IPS-NIHi7 (cell line): ENCODE results near the gene IQSEC1.
A peak's percentile ranks its signal among the peaks of the same experiment; 100 is the strongest.

Source experiments
- DNase-seq: peaks from one replicate; pipeline ENCODE4 v3.0.0; 2012; ENCODE audit warnings: mixed read lengths; ENCODE audit errors: extremely low spot score

Gene IQSEC1

DNA sequence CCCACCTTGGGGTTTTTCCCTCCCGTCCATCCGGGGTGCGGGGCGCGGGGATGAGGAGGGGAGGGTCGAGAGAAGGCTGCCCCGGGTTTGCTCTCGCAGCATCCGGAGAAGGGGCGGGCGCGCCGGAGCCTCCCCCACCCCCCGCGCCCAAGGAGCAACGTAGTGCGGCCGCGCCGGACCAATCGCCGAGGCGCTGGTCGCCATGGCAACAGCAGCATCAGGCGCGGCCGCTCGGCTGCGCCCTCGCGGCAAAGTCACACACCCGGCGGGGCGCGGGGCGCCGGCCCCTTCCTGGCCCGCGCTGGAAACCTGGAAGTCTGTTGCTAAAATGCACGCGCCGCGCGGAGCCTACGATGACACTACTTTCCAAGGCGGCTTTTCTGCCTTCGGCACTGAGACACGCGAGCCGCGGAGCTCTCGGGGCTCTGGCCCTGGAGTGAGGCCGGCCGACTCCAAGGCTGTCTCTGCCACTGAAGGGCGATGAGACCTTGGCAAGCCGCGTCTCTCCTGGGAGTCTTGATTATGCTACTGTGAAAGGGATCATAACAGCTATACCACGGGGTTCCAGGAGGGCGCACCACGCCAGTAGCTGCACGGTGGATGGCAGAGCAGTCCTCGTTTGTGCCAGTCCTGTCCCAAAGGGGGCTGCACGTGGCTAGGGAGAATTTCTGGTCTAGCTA lies at the start of gene IQSEC1:
Gene IQSEC1 (minus strand): TSS at position 104 of the 680 bp plus-strand sequence. CDS start 415 bp downstream, outside the sequence.
- peak; percentile 90 for DNase-seq

DNA sequence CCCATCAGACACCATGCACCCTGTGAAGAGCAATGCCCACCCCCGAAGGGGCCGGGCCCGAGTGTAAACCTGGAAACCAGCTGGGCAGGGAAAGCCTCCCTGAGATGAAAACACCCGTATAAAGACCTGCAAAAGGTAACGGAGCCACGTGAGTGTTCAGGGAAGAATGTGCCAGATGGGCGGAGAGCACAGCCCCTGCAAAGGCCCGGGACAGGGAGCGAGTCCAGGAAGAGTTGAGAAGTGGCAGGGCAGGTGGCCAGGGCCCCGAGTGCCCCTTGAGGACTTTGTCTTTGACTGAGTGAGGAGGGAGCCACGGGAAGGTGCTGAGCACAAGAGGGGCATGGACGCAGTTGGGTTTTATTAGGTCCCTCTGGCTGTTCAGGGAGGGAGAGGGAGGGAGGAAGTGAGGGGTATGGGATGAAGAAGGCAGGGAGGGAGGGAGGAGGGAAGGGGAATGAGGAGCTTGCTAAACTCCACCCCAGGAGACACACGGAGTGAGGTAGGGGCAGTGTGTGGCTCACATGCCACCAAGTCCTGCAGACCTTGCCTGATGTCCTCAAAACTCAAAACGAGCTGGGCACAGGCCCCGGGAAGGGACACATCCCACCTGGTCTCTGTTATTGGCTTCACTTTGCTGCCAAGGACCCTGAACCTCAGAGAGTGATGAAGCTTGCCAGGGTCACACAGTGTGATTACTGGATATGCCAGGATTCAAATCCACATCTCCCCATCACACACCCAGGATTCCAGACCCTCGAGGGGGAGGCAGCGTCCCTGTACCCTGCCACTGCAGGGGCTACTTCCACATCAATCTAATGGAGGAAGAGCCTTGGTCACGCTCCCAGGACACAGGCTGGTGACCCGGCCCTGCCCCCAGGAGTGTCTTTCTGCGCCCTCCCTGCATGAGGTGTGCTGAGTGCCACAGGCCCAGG lies 49.1 kb upstream of the IQSEC1 start:
- no peak for DNase-seq

DNA sequence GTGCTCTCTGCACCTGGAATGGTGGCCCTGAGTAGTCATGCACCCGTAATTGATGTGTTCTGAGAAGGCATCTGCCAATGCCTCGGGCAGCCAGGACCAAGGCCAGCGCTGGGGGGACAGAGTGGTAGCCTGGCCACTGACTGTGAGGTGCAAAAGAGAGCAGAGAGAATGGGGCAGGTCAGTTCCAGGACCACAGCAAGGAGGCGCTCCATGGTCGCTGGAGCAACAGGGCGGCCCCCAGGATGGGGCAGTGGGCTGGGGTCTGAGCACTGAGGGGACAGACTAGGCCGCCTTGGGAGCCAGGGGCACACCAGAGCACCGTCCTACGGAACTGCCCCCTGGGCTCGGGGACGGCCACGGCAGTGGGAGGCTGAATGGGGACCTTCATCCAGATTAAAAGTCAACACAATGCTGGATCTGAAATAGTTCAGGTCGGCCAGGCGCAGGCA lies 48.3 kb upstream of the IQSEC1 start:
- no peak for DNase-seq

DNA sequence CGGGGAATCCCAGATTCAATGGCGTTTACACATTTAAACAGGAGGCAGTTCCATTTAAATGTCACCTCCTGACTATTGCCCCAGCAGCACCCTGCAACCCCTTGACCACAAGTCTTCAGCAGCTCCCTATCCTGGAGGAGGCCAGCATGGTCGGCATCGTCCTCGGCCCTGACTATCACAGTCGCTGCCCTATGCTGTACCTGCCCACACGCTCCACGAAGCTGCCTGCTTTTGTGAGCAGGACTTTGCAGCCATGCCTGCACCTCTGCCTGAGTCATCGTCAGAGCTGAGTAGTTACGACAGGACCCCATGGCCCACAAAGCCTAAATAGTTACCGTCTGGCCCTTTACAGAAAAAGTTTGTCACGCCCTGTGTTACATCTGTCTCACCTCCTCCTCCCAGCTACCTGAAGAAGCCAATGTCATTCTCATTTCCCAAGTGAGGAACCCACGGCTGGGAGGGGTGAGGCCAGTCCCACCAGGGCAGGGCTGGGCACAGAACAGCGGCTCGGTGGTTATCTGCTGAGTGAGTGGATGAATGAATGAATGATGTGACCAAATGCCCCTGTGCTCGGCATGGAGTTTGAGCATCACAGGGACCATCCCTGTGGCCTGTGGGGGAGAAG lies 47.8 kb upstream of the IQSEC1 start:
- no peak for DNase-seq

DNA sequence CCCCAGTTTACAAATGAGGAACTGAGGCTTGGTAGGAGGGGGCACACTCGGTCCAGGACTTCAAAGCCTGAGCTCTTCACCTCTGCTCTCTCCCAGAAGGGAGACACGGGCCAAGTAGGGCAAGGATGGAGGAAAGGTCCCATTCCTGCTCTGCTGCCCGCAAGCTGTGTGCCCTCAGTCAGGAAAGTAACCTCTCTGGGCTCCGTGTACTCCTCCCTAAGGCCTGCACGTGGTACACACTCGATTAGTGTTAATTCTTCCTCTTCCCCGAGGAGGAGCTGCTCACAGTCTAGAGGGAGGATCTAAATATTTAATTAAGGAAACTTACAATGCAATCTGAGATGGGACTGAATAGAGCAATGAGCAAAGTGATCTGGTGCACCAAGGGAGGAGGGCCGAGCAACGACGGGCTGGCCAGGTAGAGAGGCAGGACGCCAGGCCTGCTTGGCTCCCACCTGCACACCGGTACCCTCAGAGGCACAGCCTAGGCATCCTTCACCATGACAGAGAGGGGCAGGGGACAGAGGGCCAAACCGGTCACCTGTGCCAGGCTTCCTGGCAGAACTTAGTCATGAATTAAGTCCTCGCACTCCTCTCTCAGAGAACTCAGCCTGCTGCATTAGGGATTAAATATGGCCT lies 47.2 kb upstream of the IQSEC1 start:
- no peak for DNase-seq

DNA sequence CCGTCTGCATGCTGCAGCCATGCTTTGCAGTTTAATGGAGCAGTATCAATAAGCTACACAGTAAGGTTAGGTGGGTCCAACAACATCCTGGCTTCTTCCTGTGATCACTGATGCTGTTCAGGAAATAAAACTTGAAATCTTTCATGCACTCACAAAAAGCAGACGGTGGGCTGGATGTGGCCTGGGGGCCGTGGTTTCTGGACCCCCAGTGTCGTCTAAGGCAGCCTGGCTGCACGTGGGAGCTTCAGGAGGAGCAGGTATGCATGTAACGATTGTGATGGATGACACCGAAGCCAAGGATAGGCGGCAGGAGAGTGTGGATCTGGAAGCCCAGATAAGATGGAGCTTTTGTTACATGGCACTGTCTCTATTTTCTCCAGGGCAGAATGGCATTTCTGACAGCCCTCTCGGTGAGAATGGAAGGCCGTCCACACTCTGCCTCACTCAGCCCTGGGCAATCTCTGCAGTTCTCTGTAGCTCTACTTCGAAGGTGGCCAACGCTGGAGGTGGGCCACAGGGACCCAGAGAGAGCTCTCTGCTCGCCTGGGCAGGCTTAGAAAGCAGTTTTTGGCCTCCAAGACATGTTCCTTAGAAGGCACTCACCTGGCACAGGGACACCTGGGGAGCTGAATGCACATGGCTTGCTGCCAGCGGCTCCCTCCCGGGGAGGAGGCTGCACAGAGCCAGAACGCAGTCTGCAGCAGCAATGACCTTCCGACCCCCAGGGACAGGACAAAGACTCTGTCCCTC lies 46.4 kb upstream of the IQSEC1 start:
- DNase-seq, result no peak

DNA sequence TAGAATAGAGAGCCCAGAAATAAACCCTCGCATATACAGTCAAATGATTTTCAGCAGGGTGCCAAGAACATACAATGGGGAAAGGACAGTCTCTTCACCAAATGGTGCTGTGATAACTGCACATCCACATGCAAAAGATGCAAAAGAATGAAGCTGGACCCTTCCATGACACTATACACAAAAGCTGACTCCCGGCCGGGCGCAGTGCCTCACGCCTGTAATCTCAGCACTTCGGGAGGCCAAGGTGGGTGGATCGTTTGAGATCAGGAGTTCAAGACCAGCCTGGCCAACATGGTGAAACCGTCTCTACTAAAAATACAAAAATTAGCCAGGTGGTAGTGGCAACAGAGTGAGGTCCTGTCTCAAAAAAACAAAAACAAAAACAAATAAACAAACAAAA lies 43.2 kb upstream of the IQSEC1 start:
- no peak for DNase-seq

DNA sequence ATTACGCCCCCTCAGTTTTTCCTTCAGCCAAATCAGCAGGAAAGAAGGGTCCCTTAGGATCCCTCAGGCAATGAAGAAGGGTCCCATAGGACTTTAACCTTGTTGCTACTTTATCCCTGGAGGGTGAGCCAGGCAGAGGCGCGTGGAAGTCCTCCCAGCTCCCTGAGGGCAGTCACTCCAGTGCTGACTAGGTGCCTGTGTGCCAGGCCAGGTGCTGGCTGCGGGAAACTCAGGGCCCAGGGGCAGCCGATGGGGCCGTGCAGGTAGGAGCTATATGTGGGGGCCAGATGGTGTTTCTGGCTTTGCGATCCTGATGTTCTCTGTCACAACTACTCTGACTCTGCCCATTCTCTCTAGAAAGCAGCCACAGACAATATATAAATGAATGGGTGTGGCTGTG lies 42.8 kb upstream of the IQSEC1 start:
- DNase-seq, result no peak

DNA sequence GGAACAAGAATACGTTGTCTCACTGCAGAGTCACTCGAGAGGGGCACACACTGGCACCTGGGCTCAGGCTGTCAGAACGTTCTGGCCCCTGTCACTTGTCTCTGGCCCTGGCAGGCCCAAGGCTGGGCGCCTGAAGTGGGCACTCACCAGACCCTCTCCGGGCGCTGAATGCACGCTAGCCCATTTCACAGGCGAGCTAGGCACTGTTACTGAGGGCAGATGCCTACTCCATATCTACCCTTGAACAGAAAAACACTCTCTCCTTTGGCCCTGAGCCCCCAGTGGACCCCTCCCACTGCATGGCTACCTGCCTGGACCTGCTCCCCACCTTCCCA lies 42.3 kb upstream of the IQSEC1 start:
- no peak for DNase-seq

DNA sequence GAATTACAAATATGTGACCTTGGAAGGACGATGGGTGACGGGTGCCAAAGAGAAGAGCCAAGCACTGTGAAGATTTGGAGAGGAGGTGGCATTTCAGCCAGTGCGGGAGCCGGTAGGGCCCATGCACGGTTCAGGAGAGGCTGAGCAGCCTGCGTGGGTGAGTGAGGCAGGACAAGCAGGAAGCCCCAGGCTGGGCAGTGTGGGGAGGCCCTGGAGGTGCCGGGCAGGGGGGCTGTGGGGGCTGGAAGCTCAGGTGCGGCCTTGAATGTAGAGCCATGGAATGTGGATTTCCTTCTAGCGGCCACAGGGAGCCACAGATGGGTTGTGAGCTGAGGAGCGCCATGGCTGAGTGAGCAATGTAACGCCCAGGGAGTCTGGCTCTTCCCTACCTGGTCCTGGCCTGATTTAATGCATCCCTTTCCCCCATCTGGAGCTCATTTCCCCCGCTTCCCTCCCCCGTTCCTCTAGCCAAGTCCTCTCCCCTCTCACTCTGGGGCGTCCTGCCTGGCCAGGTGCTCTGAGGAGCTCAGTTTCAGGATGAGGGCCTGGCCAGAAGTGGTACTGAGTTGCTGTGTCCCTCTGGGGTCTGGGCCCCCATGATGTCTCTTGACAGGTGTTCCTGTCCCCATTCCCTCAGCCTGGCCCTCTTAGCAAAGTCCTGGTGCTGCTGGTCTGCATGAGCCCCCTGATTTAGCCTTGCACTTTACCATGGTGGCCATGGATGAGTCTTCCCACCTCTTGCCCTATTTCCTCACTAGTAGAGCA lies 41.8 kb upstream of the IQSEC1 start:
- no peak for DNase-seq

DNA sequence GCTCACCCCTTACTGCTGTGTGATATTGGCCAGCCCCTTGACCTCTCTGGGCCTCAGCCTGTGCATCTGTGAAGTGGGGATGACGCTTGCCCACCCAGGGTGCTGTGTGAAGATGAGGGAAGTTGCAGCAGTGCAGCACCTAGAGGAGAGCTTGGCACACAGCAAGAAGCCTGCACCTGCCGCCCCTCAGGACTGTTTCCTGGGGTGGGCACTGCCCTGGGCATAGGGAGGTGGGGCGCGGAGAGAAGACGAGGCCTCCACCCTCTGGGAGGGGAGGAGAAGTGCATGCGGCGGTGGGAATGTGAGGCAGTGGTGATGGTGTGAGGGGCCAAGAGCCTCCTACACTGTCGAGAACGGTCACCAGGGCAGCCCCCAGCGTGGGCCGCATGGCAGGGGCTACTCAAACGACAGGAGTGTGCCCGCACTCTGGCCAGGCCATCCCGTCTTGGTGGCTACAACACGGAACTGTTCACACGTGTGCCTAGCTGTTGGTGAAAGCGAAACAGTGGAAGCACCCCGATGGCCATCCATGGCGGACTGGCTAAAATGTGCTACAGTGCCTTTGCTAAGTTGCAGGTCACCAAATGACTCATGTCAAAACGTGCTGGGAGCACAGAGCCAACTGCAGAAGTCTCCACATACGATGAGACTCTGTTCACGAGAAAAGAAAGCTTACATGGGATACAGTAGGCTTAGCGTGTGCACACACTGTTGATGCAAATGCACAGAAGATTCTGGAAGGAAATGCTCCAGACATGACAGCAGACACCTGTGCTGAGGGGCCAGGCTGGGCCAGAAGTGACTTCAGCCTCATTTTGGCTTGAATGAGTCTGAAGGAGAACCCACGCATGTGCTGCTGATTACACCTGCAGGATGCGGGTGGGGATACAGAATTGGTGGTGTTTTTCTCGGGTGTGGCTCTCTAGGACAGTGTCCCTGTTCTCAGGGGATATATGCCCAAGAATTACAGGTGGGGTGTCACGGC lies 40.4 kb upstream of the IQSEC1 start:
- no peak for DNase-seq

DNA sequence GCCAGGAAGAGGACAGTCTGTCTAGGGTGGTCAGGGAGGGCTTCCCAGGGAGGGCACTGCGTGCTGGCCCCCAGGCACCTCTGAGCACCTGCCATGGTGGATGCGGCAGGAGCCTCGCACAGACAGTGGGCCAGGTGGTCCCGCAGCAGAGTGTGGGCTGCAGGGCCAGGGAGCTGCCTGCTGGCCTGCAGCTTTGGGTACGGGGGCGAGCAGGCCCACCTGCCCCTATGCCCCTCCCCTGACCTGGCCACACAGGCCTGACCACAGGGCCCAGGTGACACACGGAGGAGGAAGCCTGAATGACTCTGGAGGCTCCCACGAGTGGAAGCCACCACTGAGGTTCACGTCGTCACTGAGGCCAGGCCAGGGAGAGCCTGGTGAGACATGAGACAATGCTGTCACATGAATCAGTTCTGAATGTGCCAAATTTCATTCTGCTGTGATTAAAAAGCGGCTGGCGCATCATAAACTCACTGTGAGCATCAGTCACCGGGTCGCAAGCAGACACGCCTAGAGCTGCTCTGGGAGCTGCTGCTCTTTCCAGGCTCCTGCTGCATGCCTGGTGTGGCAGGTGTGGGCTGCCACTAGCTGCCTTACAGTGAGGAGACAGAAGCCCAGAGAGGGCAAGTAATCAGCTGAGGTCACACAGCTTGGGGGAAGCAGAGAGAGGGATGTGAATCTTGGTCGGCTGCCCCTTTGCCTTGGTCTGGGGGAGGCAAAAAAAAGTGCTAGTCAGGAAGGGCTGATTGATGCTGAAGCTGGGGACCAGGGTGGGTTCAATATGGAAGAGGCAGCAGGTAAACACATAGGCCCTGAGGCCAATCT lies 39.5 kb upstream of the IQSEC1 start:
- DNase-seq, result no peak

DNA sequence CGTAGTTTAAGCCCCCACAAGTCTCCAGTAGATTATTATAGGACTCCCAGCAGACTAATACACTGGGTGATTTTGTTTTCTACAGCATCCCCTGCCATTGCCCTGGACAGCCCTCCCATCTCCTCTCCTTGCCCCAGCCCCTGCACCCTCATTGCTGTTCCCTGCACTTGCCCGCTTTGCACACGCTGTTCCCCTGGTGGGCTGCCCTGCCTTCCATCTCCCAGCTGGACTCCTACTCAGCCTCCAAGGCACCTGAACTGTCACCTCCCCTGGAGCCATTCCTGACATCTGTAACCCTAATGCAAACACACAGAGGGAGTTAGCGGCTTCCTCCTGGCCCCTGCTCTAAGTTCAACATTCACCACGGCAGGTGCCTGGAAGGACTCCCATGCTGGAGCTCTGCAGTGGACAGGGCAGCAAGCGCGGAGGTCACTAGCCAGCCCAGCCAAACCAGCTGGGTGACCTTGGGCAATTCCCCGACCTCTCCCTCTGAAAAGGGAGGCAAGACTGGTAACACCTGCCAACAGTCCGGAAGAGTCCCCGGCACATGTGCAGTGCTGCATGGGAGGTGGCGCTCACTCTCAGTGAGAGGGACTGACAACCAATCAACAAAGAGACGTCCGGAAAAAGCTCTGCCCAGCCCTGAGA lies 38.8 kb upstream of the IQSEC1 start:
- no peak for DNase-seq

DNA sequence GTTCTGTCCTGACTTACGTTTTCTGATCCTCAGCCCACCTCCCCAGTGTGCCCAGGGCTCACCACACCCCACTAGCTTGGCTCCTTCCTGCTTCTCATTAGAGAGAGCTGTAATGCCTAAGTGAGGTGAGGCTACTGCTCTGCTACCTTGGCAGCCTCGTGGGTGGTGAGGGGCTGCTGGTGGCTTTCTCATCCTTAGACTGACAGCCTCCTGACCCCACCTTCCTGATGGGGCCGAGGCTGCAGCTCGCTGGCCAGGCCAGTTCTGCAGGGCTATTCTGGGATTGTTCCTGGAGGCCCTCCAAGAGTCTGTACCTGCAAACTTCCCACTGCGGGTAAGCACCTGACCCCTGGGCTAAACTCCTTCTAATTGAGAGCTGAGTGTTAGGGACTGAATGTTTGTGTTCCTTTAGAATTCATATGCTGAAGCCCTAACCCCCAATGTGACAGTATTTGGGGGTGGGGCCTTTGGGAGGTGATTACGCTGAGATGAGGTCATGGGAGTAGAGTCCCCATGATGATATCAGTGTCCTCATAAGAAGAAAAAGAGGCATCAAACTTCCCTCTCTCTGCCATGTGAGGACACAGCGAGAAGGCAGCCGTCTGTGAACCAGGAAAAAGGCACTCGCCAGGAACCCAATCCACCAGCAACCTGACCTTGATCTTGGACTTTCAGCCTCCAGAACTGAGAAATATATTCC lies 38.1 kb upstream of the IQSEC1 start:
- no peak for DNase-seq

DNA sequence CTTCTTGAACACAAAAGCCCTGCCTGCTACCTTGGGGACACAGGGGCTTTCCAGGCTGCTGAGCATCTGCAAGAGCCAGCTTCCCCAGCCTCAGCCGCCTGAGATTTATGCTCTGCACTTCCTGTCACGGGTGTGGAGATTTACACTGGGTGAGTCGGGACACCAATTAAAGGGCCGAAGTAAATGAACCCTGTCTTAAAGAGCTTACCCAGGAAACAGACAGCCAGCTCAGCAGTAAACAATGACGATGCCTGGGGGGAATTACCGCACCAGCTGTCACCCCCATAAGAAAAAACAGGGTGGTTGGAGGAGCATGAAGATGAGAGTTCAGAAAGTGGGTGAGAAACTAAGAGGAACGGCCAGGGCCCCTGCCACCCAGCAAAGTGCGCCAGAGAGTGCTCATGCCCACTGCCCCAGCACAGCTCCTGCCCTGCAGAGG lies 37.5 kb upstream of the IQSEC1 start:
- no peak for DNase-seq

DNA sequence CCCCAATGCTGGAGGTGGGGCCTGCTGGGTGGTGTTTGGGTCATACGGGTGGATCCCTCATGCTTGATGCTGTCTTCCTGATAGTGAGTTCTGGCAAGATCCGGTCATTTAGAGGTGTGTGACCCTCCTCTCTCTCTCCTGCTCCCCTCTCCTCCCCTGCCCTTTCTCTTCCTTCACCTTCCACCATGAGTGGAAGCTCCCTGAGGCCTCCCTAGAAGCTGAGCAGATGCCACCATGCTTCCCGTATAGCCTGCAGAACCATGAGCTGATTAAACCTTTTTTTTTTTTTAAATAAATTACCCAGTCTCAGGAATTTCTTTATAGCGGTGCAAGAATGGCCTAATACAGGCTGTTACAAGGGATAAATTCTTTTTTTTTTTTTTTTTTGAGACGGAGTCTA lies 36.3 kb upstream of the IQSEC1 start:
- no peak for DNase-seq

DNA sequence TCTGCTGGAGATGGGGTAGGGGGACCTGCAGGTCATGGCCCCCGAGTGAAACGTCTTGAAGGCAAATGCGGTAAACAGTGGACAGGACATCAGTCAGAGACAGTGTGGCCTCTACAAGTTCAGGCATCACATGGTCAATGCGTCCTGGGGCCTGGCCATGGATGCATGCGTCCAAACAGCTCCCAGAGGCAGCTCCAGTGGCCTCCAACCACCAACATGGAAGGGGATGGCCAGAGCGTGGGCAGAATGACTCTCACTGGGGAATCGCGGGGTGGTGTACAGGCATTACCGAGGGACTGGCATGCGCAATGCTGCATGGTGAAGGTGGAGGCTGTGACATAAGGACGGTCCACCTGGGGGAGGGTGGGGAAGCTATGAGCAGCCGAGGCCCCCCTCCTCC lies 35.6 kb upstream of the IQSEC1 start:
- no peak for DNase-seq
